Measurements from ENCODE around the gene PEAK3.

GRCh38 chr19:2275588-2276428 lies 6.2 kb downstream of the PEAK3 start:
- TF ChIP-seq CTCF (IDR thresholded peaks at IDR 0.05) = peak in 3 of 6 experiments; percentile 19 to 29 (median 22)
- TF ChIP-seq POLR2A (IDR thresholded peaks at IDR 0.05) = no peak
